AG09309 (cell line): ENCODE measurements around the gene TIAM1.

ENCODE experiments used
- DNase-seq: peaks from one replicate; pipeline ENCODE4 v3.0.0-alpha.2; 2010; ENCODE audit warnings: low read depth
- H3K4me3 ChIP-seq: 2 replicates; pipeline ENCODE4 v1.5.1; 2011; ENCODE audit warnings: mild to moderate bottlenecking, low read depth, low read length, moderate library complexity; ENCODE audit not compliant: control insufficient read depth
- CTCF ChIP-seq: IDR thresholded peaks from 2 replicates; pipeline ENCODE4 v1.5.1; 2011; ENCODE audit warnings: mild to moderate bottlenecking, low read depth, low read length, inconsistent platforms; ENCODE audit not compliant: insufficient read depth, control insufficient read depth; ENCODE audit errors: missing control alignments

The TIAM1 gene

DNA sequence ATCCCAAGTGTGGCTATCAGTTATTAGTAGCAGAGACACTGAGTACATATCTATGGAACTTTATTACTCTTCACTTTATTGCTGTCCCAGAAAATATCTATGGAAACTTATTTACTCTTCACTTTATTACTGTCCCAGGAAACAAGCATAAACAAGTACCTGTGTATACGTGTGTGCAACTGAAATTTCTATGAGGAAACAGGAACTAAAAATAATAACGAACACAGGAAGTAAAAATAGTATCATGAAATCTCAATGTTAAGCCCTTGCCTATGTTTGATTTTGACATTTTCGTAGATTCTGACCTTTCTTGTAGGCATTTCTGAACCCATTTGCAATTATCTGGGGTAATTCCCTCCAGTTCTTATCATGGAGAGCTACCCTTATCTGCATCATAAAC, 240.9 kb downstream of the TIAM1 start:
- H3K4me3 ChIP-seq, result no peak overlapping the region
- no peak for DNase-seq

GRCh38 chr21:31099122-31099521, 244.9 kb downstream of the TIAM1 start:
- no peak for TF ChIP-seq CTCF
- DNase-seq, result no peak
- no peak overlapping the region for H3K4me3 ChIP-seq

More for the DNA sequence above, 240.9 kb downstream of the TIAM1 start:
- TF ChIP-seq CTCF, result no peak

- TF ChIP-seq CTCF, result peak; percentile 92
- DNase-seq, result no peak
- H3K4me3 ChIP-seq, result no peak overlapping the region
Observed at GRCh38 chr21:31098576-31099005, 245.5 kb downstream of the TIAM1 start.

GRCh38 chr21:31092832-31093625, 251.0 kb downstream of the TIAM1 start:
- DNase-seq, result no peak
- H3K4me3 ChIP-seq, result no peak overlapping the region
- TF ChIP-seq CTCF, result no peak

- no peak for TF ChIP-seq CTCF
- H3K4me3 ChIP-seq, result no peak overlapping the region
- DNase-seq, result no peak
Observed at GRCh38 chr21:31090376-31090775, 253.7 kb downstream of the TIAM1 start.

- H3K4me3 ChIP-seq, result no peak overlapping the region
- TF ChIP-seq CTCF, result no peak
- DNase-seq, result no peak
Observed at GRCh38 chr21:31088474-31088751, 255.6 kb downstream of the TIAM1 start.
